K562 (cell line): ENCODE measurements around the gene NOL12. TPM values are rescaled to one million over a fixed set of nuclear protein-coding genes. Genes with fewer than 3 reads are reported as not detected.

Source experiments
- ATAC-seq: fragments of 200-7000 bp; cut with Tn5 transposase; 3 replicates; pipeline ENCODE4 v1.9.1; 2020; ENCODE audit warnings: moderate library complexity
- BruUV-seq: library from RNA; stranded (reverse); fragments of 400-500 nt; replicated peaks from 2 replicates; lab custom pipeline; 2021; lab: Mats Ljungman, UMichigan
- CTCF ChIA-PET: fragments of 300-600 bp; formaldehyde crosslinking; extraction: SDS; loops from one replicate; lab custom pipeline; 2021; ENCODE audit warnings: low intra/inter-chr PET ratio; lab: Yijun Ruan, JAX
- POLR2A ChIA-PET: fragments of 300-600, 350-650 bp; sonication (Branson Sonifier 250); formaldehyde crosslinking; extraction: SDS; loops from one replicate; lab custom pipeline; 2021; ENCODE audit warnings: antibody characterized with exemption, inconsistent platforms; lab: Yijun Ruan, JAX
- DNase-seq, 4 experiments: peaks; one replicate each; pipeline versions ENCODE4 v3.0.0 to v3.0.0-alpha.2; 2011 to 2018; ENCODE audit warnings: low spot score in 3 of 4, mixed read lengths in 3 of 4; ENCODE audit errors: extremely low read depth in 1 of 4
- FAIRE-seq: peaks from 2 replicates; lab custom pipeline; 2011; peaks lifted over from hg19 to GRCh38; lab: Jason Lieb, UNC
- H2AFZ ChIP-seq: 2 replicates; pipeline ENCODE4 v1.6.0; 2011; ENCODE audit warnings: low read depth, low read length, control low read depth, inconsistent platforms
- H3K27ac ChIP-seq: fragments of 200-600 bp; 3 replicates; pipeline ENCODE4 v1.8.0; 2011; ENCODE audit warnings: low read depth, mild to moderate bottlenecking, control low read depth, inconsistent platforms, low read length, moderate library complexity, mixed read lengths; ENCODE audit errors: extremely low read depth
- H3K27me3 ChIP-seq, 2 experiments: fragments of 300-600 bp in 1 of 2; 2 replicates in 1 of 2; 3 replicates in 1 of 2; pipeline versions ENCODE4 v1.6.0 to v1.8.0; 2011; ENCODE audit warnings: inconsistent platforms in 2 of 2, low read length in 2 of 2, mild to moderate bottlenecking in 1 of 2, mixed read lengths in 1 of 2, moderate library complexity in 1 of 2; ENCODE audit not compliant: control insufficient read depth in 2 of 2, insufficient read depth in 2 of 2
- H3K36me3 ChIP-seq: fragments of 300-600 bp; 3 replicates; pipeline ENCODE4 v1.8.0; 2011; ENCODE audit warnings: mild to moderate bottlenecking, low read length, inconsistent platforms; ENCODE audit not compliant: control insufficient read depth, insufficient read depth
- H3K4me1 ChIP-seq, 2 experiments: fragments of 200-600 bp in 1 of 2; replicated peaks in 1 of 2; 2 replicates in 1 of 2; 3 replicates in 1 of 2; pipeline versions ENCODE4 v1.5.1 to v1.8.0; 2011; ENCODE audit warnings: inconsistent platforms in 2 of 2, low read length in 2 of 2, mild to moderate bottlenecking in 1 of 2, mixed read lengths in 1 of 2, moderate library complexity in 1 of 2; ENCODE audit not compliant: control insufficient read depth in 2 of 2, insufficient read depth in 2 of 2
- H3K4me2 ChIP-seq: 2 replicates; pipeline ENCODE4 v1.6.1; 2011; ENCODE audit warnings: low read length, control low read depth, inconsistent platforms, mixed read lengths; ENCODE audit not compliant: insufficient read depth
- H3K4me3 ChIP-seq: fragments of 200-600 bp; sonication (generic), shearing (Covaris generic); 2 replicates; pipeline ENCODE4 v1.5.1; 2016; ENCODE audit warnings: control low read depth, inconsistent platforms
- H3K79me2 ChIP-seq: fragments of 200-600 bp; 3 replicates; pipeline ENCODE4 v1.8.0; 2011; ENCODE audit warnings: low read length, inconsistent platforms; ENCODE audit not compliant: control insufficient read depth, insufficient read depth
- H3K9ac ChIP-seq, 2 experiments: 2 replicates each; pipeline versions ENCODE4 v1.6.0 to v1.6.1; 2011; ENCODE audit warnings: low read depth in 2 of 2, low read length in 2 of 2, control low read depth in 1 of 2, inconsistent platforms in 1 of 2, mild to moderate bottlenecking in 1 of 2, mixed read lengths in 1 of 2; ENCODE audit not compliant: insufficient read depth in 1 of 2
- H3K9me1 ChIP-seq: one replicate; pipeline ENCODE4 v1.6.0; 2011; ENCODE audit warnings: inconsistent platforms, mild to moderate bottlenecking, low read length, moderate library complexity; ENCODE audit not compliant: control insufficient read depth, insufficient read depth
- H3K9me3 ChIP-seq: replicated peaks from 2 replicates; pipeline ENCODE4 v1.5.1; 2011; ENCODE audit warnings: low read depth, low read length, inconsistent platforms; ENCODE audit not compliant: control insufficient read depth, insufficient read depth
- H4K20me1 ChIP-seq: replicated peaks from 2 replicates; pipeline ENCODE4 v1.6.1; 2011; ENCODE audit warnings: low read length, inconsistent platforms, mixed read lengths; ENCODE audit not compliant: control insufficient read depth, insufficient read depth
- FOXJ2 ChIP-seq: fragments of 200-800 bp; sonication (Bioruptor generic); IDR thresholded peaks from 2 replicates; pipeline ENCODE4 v1.6.1; 2016; ENCODE audit warnings: missing genetic modification characterization, missing compliant biosample characterization
- PCBP1 ChIP-seq: fragments of 200-400 bp; formaldehyde crosslinking; IDR thresholded peaks from 2 replicates; pipeline ENCODE4 v1.6.1; 2018; ENCODE audit warnings: mild to moderate bottlenecking, low read depth, low read length; ENCODE audit not compliant: poor library complexity, severe bottlenecking
- RBFOX2 ChIP-seq: fragments of 200-400 bp; formaldehyde crosslinking; IDR thresholded peaks from 2 replicates; pipeline ENCODE4 v1.6.1; 2017; ENCODE audit warnings: low read depth, mild to moderate bottlenecking, low read length, moderate library complexity
- TEAD1 ChIP-seq, 2 experiments: fragments of 450-650 bp in 1 of 2; sonication (generic) in 1 of 2; formaldehyde crosslinking; IDR thresholded peaks; 2 replicates each; pipeline versions ENCODE4 v1.4.0 to v1.8.0; 2020 to 2022; ENCODE audit warnings: mild to moderate bottlenecking in 2 of 2, missing genetic modification reagents in 1 of 2
- ZNF12 ChIP-seq: sonication (generic); formaldehyde crosslinking; IDR thresholded peaks from 2 replicates; pipeline ENCODE4 v1.4.0; 2020; ENCODE audit warnings: mild to moderate bottlenecking, missing genetic modification reagents
- ZNF436 ChIP-seq: fragments of 250-450, 450-650 bp; sonication (Bioruptor Pico); formaldehyde crosslinking; IDR thresholded peaks from 2 replicates; pipeline ENCODE4 v1.7.0; 2020; ENCODE audit warnings: mild to moderate bottlenecking
- ZNF518B ChIP-seq: fragments of 250-450 bp; sonication (Bioruptor Pico); IDR thresholded peaks from 2 replicates; pipeline ENCODE4 v1.5.0; 2021; ENCODE audit warnings: mild to moderate bottlenecking, moderate library complexity
- ZSCAN29 ChIP-seq: fragments of 450-650 bp; IDR thresholded peaks from 2 replicates; pipeline ENCODE4 v1.6.1; 2017
- WGBS: fragments of 100-300 bp; shearing (Covaris generic); methylation state at CpG from one replicate; pipeline ENCODE4 v1.1.6; 2016; ENCODE audit warnings: low coverage, mixed read lengths; ENCODE audit not compliant: insufficient coverage; ENCODE audit errors: missing lambda C conversion rate; 5-methylcytosine and 5-hydroxymethylcytosine counted together
- in situ Hi-C: fragments of 300-500 bp; cut with MboI; formaldehyde crosslinking; loops from 4 replicates; pipeline ENCODE4 v1.15.0; 2018; ENCODE audit warnings: inconsistent platforms, mixed read lengths
- intact Hi-C: fragments of 100-400 bp; cut with micrococcal nuclease; formaldehyde crosslinking; loops from 2 replicates; pipeline ENCODE4 v1.14.2; 2022
- polyA plus RNA-seq, 8 experiments: library from polyadenylated mRNA; depleted of rRNA in 4 of 8; stranded (reverse) in 5 of 8; unstranded in 3 of 8; fragments of >200 nt; fragmentation: Nextera tagmentation in 2 of 8; fragmentation: Illumina TruSeq in 1 of 8; extraction: Ambion mirVana in 2 of 8; extraction: Trizol in 1 of 8; gene quantifications; 2 replicates each; pipeline versions ENCODE4 v1.2.1 to v1.2.3, GENCODE V29; 2011 to 2014; ENCODE audit warnings: inconsistent platforms in 1 of 8, missing spikeins in 1 of 8
- total RNA-seq, 7 experiments: library from RNA; depleted of rRNA in 6 of 7; stranded (reverse); fragments of >200 nt in 6 of 7; fragmentation: Illumina TruSeq in 2 of 7; extraction: Trizol in 2 of 7; gene quantifications; 2 replicates each; pipeline versions ENCODE4 v1.2.1 to v1.2.3, GENCODE V29; 2011 to 2021; ENCODE audit warnings: low replicate concordance in 1 of 7

Gene NOL12
- total and polyA plus RNA-seq, 9 of the 15 experiments (the other 6 are each of a cell fraction or from before 2014, with no cell fraction given): 2.8 to 40.9 (median 28.5) TPM

- H3K4me3 ChIP-seq: no peak overlapping the region
- H4K20me1 ChIP-seq: no peaks in the 10 kb centered on the region
- peaks cover 44% of the 10 kb centered on the region; the same call in 2 of the 3 replicates for H3K36me3 ChIP-seq
- H3K27ac ChIP-seq: no peak overlapping the region
- 98% methylated on average over 8 of the region's 17 CpGs for WGBS
- TF ChIP-seq ZNF518B (no peak), PCBP1 (no peak), ZNF12 (CRISPR knock-in tag) (0 out of 2 replicates have a peak, but pooled peaks have one; percentile 51), FOXJ2 (no peak), ZNF436 (CRISPR knock-in tag) (no peak), RBFOX2 (0 out of 2 replicates have a peak, but pooled peaks have one; percentile 23), TEAD1 (CRISPR knock-in tag; IDR thresholded peaks at IDR 0.05) (no peak), ZSCAN29 (no peak)
- FAIRE-seq (no peak), ATAC-seq (no peak), DNase-seq (no peak)
- no peaks in the 10 kb centered on the region; a peak in 1 of 5 replicates for H3K4me1 ChIP-seq
- BruUV-seq: no TSS peak
- intact Hi-C loops: no loop called here
- in situ Hi-C loops: no loop called here
- H3K9me1 ChIP-seq: no peaks in the 10 kb centered on the region
- no peaks in the 10 kb centered on the region for H3K27me3 ChIP-seq
- no peak overlapping the region for H2AFZ ChIP-seq
- no peaks in the 10 kb centered on the region for H3K9me3 ChIP-seq
- H3K9ac ChIP-seq: no peak overlapping the region
- ChIA-PET POLR2A (no interaction called here), CTCF (no interaction called here)
- H3K4me2 ChIP-seq: no peak overlapping the region
- H3K79me2 ChIP-seq: no peaks in the 10 kb centered on the region
These were observed 35.5 kb upstream of the NOL12 start for GRCh38 chr22:37650463-37651136.
